Measurements from ENCODE around the gene SHC3. TPM values are rescaled to one million over a fixed set of nuclear protein-coding genes. Genes with fewer than 3 reads are reported as not detected.
"Not testable (repeated sequence)": the region's sequence is repeated elsewhere in the genome, so short reads cannot be mapped to it uniquely, and the experiment has no call there.

Gene SHC3
- total and polyA plus RNA-seq, 2 of the 4 experiments (the other 2 are of a cell fraction), result 4.5 to 13.3 TPM

- H3K9me3 ChIP-seq (ENCODE audit: control insufficient read depth, insufficient read depth, low read length), result peaks cover 3% of the 10 kb centered on the region
- H3K4me3 ChIP-seq (ENCODE audit: insufficient read depth, low read depth, low read length), result no peak overlapping the region
- in situ Hi-C loops (cut with MboI; ENCODE audit: low sequenced_read_pairs) (no loop called here), dilution Hi-C loops (cut with HindIII; ENCODE audit: low sequenced_read_pairs, unreplicated experiment) (no loop called here), intact Hi-C loops (cut with micrococcal nuclease) (no loop called here)
- H2AK9ac ChIP-seq (replicated peaks; ENCODE audit: low read depth, low read length, poor library complexity), result no peak overlapping the region
- no peak overlapping the region for H3K9ac ChIP-seq (ENCODE audit: low read depth, low read length)
- H3K27ac ChIP-seq (ENCODE audit: insufficient read depth, low read length), result no peak overlapping the region
- no peak overlapping the region for H2AFZ ChIP-seq (replicated peaks; ENCODE audit: low read length, poor library complexity)
- peaks cover 2% of the 10 kb centered on the region for H3K27me3 ChIP-seq (ENCODE audit: control insufficient read depth, insufficient read depth, low read length)
- H4K5ac ChIP-seq (ENCODE audit: low read depth, low read length), result no peak overlapping the region
- H3K9me1 ChIP-seq (ENCODE audit: insufficient read depth, low read length), result no peaks in the 10 kb centered on the region
- no peak overlapping the region for H3K18ac ChIP-seq (ENCODE audit: low read depth, low read length)
- no peak overlapping the region for H2BK15ac ChIP-seq (ENCODE audit: low read depth, low read length)
- no peak overlapping the region for H2BK20ac ChIP-seq (ENCODE audit: low read depth, low read length)
- no peak overlapping the region for H4K91ac ChIP-seq (ENCODE audit: insufficient read depth, low read depth, low read length)
- H2AK5ac ChIP-seq (ENCODE audit: low read depth, low read length), result no peak overlapping the region
- H4K20me1 ChIP-seq (ENCODE audit: insufficient read depth, low read length), result no peaks in the 10 kb centered on the region
- H2BK5ac ChIP-seq (ENCODE audit: low read depth, low read length, poor library complexity, severe bottlenecking), result no peak overlapping the region
- no peak overlapping the region for H3K56ac ChIP-seq (ENCODE audit: extremely low read depth, insufficient read depth, low read length)
- no peak overlapping the region for H3K14ac ChIP-seq (replicated peaks; ENCODE audit: low read depth, low read length)
- no peak overlapping the region for H3K4ac ChIP-seq (ENCODE audit: low read depth, low read length)
- no TSS peak for BruUV-seq (replicated peaks)
- no CpG with 5 or more reads among the region's 1 CpG for WGBS, 2 experiments (ENCODE audit: extremely low coverage in 2 of 2, insufficient read length in 1 of 2)
- ChIA-PET CTCF (no interaction called here), POLR2A (ENCODE audit: unreplicated experiment) (no interaction called here)
- no peak overlapping the region for H3K23ac ChIP-seq (ENCODE audit: low read depth, low read length)
- H3K4me1 ChIP-seq (ENCODE audit: control insufficient read depth, insufficient read depth, low read length), result no peaks in the 10 kb centered on the region
- H2BK120ac ChIP-seq (ENCODE audit: low read depth, low read length), result no peak overlapping the region
- DNase-seq (no peak), ATAC-seq (ENCODE audit: low read depth) (no peak)
- H3K79me1 ChIP-seq (ENCODE audit: low read depth in 1 of 2, low read length in 2 of 2), result no peaks in the 10 kb centered on the region
- H4K8ac ChIP-seq (ENCODE audit: low read depth in 2 of 2, low read length in 2 of 2), result no peak overlapping the region
- H3K36me3 ChIP-seq (ENCODE audit: control insufficient read depth, insufficient read depth, low read length), result no peaks in the 10 kb centered on the region
- no peak overlapping the region for H3K4me2 ChIP-seq (ENCODE audit: low read depth, low read length)
- TF ChIP-seq USF2 (IDR thresholded peaks at IDR 0.05; ENCODE audit: low read depth, low read length), result no peak
- no peak for TF ChIP-seq RAD21 (IDR thresholded peaks at IDR 0.05; ENCODE audit: low read length)
- TF ChIP-seq MXI1 (IDR thresholded peaks at IDR 0.05; ENCODE audit: borderline replicate concordance, low read depth, low read length), result no peak
- no peak for TF ChIP-seq POLR2A (IDR thresholded peaks at IDR 0.05; ENCODE audit: low read depth, low read length)
- TF ChIP-seq MAZ (IDR thresholded peaks at IDR 0.05; ENCODE audit: borderline replicate concordance, low read depth, low read length), result no peak
- no peak for TF ChIP-seq CEBPB (IDR thresholded peaks at IDR 0.05; ENCODE audit: low read depth, low read length)
- TF ChIP-seq BHLHE40 (IDR thresholded peaks at IDR 0.05; ENCODE audit: low read depth, low read length), result no peak
- TF ChIP-seq FOS (IDR thresholded peaks at IDR 0.05; ENCODE audit: low read depth, low read length), result no peak
- no peak for TF ChIP-seq RCOR1 (IDR thresholded peaks at IDR 0.05; ENCODE audit: insufficient replicate concordance, low read length)
Observed at GRCh38 chr9:89212171-89212570, 33.6 kb upstream of the SHC3 start.

GRCh38 chr9:89209311-89209710 lies 30.7 kb upstream of the SHC3 start:
- H3K27ac ChIP-seq (ENCODE audit: insufficient read depth, low read length); H3K23ac ChIP-seq (ENCODE audit: low read depth, low read length); H3K9ac ChIP-seq (ENCODE audit: low read depth, low read length); H2BK15ac ChIP-seq (ENCODE audit: low read depth, low read length); H2AFZ ChIP-seq (replicated peaks; ENCODE audit: low read length, poor library complexity); H3K9me1 ChIP-seq (ENCODE audit: insufficient read depth, low read length); H4K8ac ChIP-seq (ENCODE audit: low read depth in 2 of 2, low read length in 2 of 2); H4K5ac ChIP-seq (ENCODE audit: low read depth, low read length); H2AK9ac ChIP-seq (replicated peaks; ENCODE audit: low read depth, low read length, poor library complexity); H3K4me2 ChIP-seq (ENCODE audit: low read depth, low read length); H3K56ac ChIP-seq (ENCODE audit: extremely low read depth, insufficient read depth, low read length); dilution Hi-C loops (cut with HindIII; ENCODE audit: low sequenced_read_pairs, unreplicated experiment); H2AK5ac ChIP-seq (ENCODE audit: low read depth, low read length); H2BK120ac ChIP-seq (ENCODE audit: low read depth, low read length); H4K20me1 ChIP-seq (ENCODE audit: insufficient read depth, low read length); ATAC-seq (ENCODE audit: low read depth); H3K27me3 ChIP-seq (ENCODE audit: control insufficient read depth, insufficient read depth, low read length); H3K4ac ChIP-seq (ENCODE audit: low read depth, low read length); in situ Hi-C loops (cut with MboI; ENCODE audit: low sequenced_read_pairs); intact Hi-C loops (cut with micrococcal nuclease); H2BK20ac ChIP-seq (ENCODE audit: low read depth, low read length); POLR2A ChIA-PET (ENCODE audit: unreplicated experiment); H2BK5ac ChIP-seq (ENCODE audit: low read depth, low read length, poor library complexity, severe bottlenecking); H3K79me1 ChIP-seq (ENCODE audit: low read depth in 1 of 2, low read length in 2 of 2); DNase-seq; BruUV-seq (replicated peaks); H3K9me3 ChIP-seq (ENCODE audit: control insufficient read depth, insufficient read depth, low read length); H3K14ac ChIP-seq (replicated peaks; ENCODE audit: low read depth, low read length); H3K4me3 ChIP-seq (ENCODE audit: insufficient read depth, low read depth, low read length); H3K18ac ChIP-seq (ENCODE audit: low read depth, low read length); H3K36me3 ChIP-seq (ENCODE audit: control insufficient read depth, insufficient read depth, low read length); CTCF ChIA-PET; H3K4me1 ChIP-seq (ENCODE audit: control insufficient read depth, insufficient read depth, low read length); H4K91ac ChIP-seq (ENCODE audit: insufficient read depth, low read depth, low read length): not testable (repeated sequence)
- WGBS, 2 experiments (ENCODE audit: extremely low coverage in 2 of 2, insufficient read length in 1 of 2), result 100% methylated on average over 4 of the region's 21 CpGs; no CpG with 5 or more reads in 1 of the 2 experiments
